Aortic smooth muscle cell (primary cell): Measurements from ENCODE around the gene IL1RL1. TPM values are rescaled to one million over a fixed set of nuclear protein-coding genes. Genes with fewer than 3 reads are reported as not detected.

Source experiments
- total RNA-seq: library from RNA; depleted of rRNA; stranded (reverse); fragments of >200 nt; gene quantifications from 2 replicates; pipeline ENCODE4 v1.2.3, GENCODE V29; 2014

Gene IL1RL1
- 0.62 and 1.1 TPM in 2 replicates for total RNA-seq

GRCh38 chr2:102310964-102311640 lies at the start of gene IL1RL1:
Gene IL1RL1 (plus strand): TSS chr2:102311563. CDS start chr2:102338265, 26,702 bp downstream.

GRCh38 chr2:102355526-102356380 lies 44.4 kb downstream of the IL1RL1 start, which contains the start of gene IL18R1:
Gene IL18R1 (plus strand): TSS chr2:102355796. CDS start chr2:102362661, 6,865 bp downstream.

Other genes with a start within 250 kb of the IL1RL1 start
- gene IL1R1, start 168.8 kb upstream of the IL1RL1 start, total RNA-seq, result 49.0 and 63.5 TPM in 2 replicates
- gene IL1RL2, start 124.5 kb upstream of the IL1RL1 start, total RNA-seq, result 0.81 and 2.2 TPM in 2 replicates
- gene IL18R1, start 44.2 kb downstream of the IL1RL1 start, total RNA-seq, result 0.75 and 1.5 TPM in 2 replicates
- not detected in 2 replicates for gene IL18RAP, start 111.6 kb downstream of the IL1RL1 start, total RNA-seq
- gene SLC9A4, start 161.7 kb downstream of the IL1RL1 start, total RNA-seq, result under 0.01 TPM in 1 of 2 replicates, not detected in the other